Measurements from ENCODE around the gene MEOX1. TPM values are rescaled to one million over a fixed set of nuclear protein-coding genes. Genes with fewer than 3 reads are reported as not detected.

MEOX1 gene
- total and polyA plus RNA-seq, 2 of the 13 experiments (the other 11 are each of a cell fraction or from before 2014, with no cell fraction given): not detected

DNA sequence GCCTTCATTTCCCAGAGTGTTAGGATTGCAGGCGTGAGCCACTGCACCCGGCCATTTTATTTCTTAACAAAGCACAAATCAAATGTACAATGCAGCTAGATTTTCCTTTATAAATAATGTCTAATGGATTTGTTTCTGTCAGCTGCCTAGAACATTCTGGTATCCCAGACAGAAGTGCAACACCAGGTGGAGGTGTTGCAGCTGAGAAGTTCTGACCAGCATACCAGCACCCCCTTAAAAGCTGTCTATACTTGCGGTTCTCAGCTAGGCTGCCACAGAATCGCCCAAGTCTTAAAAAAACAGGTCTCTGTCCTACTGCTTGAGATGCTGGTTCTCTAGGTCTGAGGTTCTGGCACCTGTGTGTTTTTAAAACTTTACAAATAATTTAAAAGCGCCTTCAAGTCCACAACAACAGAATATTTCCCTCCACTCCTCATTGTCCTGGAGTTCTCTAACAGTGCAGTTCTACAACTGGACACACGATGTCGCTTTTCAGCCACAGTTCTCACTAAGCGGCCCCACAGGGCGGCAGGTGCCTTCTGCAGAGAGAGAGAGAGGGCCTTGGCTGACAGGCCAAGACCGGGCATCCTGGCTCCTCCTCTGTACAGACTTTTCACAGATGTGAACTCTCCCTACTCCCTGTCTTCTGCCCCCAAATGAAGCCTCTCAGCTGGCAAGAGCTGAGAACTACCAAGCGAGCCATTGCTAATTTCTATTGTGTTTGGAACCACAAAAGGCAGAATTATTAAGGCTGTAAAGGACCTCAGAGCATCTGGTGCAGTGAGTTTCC lies 32.6 kb upstream of the MEOX1 start (continued):
- TF ChIP-seq ZNF142 (CRISPR knock-in tag; IDR thresholded peaks at IDR 0.05) (no peak), KMT2A (CRISPR knock-in tag; IDR thresholded peaks at IDR 0.05) (peak; percentile 49; the same call in 1 of the 2 replicates), NR2F2 (IDR thresholded peaks at IDR 0.05; ENCODE audit: borderline replicate concordance, low read depth) (no peak), SRF (IDR thresholded peaks at IDR 0.05; ENCODE audit: low read depth, low read length) (no peak), ZNF512B (CRISPR knock-in tag; IDR thresholded peaks at IDR 0.05; ENCODE audit: borderline replicate concordance) (no peak), CBX2 (IDR thresholded peaks at IDR 0.05; ENCODE audit: low read depth, low read length) (no peak), CBX2 (CRISPR knock-in tag; IDR thresholded peaks at IDR 0.05; ENCODE audit: low read depth) (0 out of 2 replicates have a peak, but pooled peaks have one; percentile 60), TBP (CRISPR knock-in tag; IDR thresholded peaks at IDR 0.05) (no peak), TERF1 (CRISPR knock-in tag; IDR thresholded peaks at IDR 0.05) (no peak), REST (IDR thresholded peaks at IDR 0.05; ENCODE audit: borderline replicate concordance in 1 of 2, low read depth in 1 of 2, low read length in 2 of 2) (no peak)
- TF ChIP-seq, protein P1, sequence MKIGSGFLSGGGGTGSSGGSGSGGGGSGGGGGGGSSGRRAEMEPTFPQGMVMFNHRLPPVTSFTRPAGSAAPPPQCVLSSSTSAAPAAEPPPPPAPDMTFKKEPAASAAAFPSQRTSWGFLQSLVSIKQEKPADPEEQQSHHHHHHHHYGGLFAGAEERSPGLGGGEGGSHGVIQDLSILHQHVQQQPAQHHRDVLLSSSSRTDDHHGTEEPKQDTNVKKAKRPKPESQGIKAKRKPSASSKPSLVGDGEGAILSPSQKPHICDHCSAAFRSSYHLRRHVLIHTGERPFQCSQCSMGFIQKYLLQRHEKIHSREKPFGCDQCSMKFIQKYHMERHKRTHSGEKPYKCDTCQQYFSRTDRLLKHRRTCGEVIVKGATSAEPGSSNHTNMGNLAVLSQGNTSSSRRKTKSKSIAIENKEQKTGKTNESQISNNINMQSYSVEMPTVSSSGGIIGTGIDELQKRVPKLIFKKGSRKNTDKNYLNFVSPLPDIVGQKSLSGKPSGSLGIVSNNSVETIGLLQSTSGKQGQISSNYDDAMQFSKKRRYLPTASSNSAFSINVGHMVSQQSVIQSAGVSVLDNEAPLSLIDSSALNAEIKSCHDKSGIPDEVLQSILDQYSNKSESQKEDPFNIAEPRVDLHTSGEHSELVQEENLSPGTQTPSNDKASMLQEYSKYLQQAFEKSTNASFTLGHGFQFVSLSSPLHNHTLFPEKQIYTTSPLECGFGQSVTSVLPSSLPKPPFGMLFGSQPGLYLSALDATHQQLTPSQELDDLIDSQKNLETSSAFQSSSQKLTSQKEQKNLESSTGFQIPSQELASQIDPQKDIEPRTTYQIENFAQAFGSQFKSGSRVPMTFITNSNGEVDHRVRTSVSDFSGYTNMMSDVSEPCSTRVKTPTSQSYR (CRISPR knock-in tag; IDR thresholded peaks at IDR 0.05; ENCODE audit: borderline replicate concordance): no peak
